ENCODE data around the gene GARNL3.

The GARNL3 gene

DNA sequence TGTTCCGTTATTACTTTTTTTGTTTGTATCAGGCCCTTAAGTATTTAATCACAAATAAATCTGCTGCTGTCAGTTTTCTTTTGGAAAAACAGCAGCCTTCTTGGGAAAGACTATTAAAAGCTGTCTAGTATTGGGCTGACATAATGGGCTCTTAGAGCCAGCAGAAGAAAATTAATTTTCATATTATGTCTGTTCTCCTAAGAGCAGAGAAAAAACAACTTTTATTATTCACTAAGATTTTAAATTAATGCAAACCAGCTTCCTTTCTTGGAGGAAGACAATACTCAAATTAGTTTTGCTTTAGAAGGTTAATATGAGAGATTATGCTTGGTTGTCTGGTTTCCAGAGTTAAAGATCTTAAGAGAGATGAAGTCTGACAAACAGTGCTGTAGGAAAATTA is 30.6 kb upstream of the GARNL3 start:
- DNase-seq = no peak

DNA sequence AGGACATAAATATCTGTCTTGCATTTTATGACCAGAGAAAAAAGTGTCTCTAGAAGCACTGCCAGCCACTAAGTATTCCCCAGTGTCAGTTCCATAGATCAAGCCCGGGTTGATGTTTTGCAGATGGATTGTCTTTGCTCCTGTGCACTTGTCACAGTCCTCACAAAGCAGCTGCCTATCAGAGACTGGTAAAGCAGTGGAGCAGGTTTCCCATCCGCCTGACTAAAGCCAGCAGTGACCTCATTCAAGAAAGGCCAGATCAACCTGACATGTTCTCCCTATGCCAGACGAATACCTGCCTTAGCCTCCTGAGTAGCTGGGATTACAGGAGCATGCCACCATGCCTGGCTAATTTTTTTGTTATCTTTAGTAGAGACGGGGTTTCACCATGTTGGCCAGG is 26.8 kb upstream of the GARNL3 start:
- DNase-seq = no peak

DNA sequence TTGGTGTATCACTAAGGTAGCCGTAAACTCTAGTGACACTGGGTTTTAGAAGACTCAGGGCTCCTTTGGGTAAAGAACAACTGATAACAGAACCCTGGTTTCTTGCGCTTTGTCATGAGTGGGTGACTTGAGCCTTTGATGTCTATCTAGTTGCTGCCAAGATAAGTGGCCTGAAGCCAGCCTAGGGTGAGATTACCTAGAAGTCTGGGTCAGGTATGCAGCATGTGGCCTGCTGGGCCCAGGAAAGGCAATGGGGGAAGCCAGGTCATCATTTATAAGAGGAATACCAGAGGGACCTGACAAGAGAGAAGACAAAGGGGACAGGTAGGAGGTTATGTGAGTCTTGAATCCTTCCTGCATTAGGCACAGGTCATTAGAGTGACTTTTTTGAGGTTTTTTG is 23.2 kb upstream of the GARNL3 start:
- DNase-seq = no peak

DNA sequence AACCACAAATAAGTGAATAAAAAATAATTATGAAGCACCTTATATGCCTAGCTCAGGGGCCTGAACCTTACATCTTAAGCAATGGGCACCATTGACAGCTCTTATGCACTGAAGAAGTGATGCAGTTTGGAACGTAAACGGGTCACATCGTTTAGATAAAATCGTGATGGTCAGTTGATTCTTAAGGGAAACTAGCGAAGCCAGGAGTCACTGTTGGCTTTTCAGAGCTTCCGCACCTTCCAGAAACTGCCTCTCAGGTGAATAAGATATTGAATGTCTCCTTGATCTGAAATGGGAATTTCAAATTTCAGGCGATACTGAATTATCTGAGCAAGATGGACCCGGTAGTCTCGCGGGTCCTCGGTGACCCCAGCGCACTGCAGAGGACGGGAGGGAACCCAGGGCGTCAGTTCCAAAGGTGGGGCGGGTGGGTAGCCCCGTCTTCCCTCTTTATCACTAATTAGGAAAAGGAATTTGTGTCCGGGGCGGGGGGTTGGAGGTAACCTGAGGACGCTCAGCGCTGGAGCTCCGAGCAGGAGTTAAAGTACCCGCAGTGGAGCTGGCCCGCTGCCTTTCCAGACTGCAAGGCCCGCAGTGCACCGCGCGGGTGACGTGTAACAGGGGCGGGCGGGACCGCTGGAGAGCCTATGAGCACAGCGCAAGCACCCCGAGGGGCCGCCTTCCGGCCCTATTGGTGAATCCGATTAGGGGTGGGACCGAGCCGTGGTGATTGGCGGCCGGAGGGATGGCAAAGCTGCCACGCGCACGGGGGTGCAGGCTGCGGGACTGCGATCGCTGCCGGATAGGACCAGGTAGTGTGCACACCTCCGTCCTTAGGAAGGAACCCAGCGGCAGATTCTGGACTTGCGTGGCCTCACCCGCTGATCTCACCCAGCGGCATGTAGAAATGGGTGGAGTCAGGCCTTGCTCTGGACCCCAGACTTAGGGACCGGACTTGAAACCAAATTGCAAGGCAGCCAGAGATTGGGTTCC is 19.7 kb upstream of the GARNL3 start:
- peak; percentile 99 for DNase-seq

DNA sequence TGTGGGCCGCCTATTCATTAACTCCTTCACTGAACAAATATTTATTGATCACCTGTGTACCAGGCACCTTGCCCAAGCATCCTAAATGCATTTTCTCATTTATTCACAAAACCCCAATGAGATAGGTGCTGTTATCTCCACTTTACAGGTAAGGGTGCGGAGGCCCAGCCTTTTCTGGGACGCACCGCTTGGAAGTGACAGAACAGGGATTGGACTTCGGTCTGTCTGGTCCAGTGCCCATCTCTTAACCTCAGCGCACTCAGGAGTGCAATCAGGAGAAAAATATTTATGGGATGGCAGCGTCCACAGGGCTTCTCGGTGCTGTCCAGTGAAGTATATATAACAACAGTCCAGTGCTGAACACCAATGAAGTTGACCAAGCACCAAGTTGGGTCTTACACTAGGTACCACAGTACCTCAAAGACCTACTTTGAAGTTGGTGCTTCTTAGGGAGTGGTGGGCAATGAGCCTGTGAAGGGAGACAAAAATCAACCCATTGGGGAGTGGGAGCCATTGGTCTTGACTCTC is 18.9 kb upstream of the GARNL3 start:
- DNase-seq = no peak

DNA sequence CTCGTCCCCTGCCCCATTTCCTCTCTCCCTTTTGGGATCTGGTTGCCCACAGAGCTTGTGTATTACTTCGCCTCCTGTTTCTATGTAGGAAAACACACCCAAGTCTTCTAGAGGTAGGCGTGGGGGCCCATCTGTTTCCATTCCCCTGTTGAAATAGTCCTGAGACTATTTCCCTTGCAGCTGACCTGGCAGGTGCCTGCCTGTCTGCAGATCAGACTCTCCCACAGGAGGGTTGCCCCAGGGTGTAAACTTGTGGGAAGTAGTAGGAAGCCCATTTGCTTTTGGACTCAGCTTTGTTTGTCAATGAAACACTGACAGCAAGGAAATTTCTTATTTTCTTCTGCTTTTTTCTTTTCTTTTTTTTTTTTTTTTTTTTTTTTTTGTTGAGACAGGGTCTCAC is 16.3 kb upstream of the GARNL3 start:
- peak; percentile 81 for DNase-seq

DNA sequence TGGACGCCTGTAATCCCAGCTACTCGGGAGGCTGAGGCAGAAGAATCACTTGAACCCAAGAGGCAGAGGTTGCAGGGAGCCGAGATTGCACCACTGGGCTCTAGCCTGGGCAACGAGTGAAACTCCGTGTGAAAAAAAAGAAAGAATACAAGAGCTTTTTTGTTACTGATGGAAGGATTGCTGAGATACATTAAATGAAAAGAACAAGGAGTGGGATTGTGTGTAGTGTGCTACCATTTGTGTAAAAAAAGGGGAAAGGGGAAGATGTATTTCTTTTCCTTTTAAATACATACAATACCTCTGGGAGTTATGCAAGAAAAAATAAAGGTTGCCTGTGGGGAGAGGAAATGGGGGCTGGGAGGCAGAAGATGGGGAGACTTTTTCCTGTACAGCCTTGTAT is 14.7 kb upstream of the GARNL3 start:
- DNase-seq = no peak

DNA sequence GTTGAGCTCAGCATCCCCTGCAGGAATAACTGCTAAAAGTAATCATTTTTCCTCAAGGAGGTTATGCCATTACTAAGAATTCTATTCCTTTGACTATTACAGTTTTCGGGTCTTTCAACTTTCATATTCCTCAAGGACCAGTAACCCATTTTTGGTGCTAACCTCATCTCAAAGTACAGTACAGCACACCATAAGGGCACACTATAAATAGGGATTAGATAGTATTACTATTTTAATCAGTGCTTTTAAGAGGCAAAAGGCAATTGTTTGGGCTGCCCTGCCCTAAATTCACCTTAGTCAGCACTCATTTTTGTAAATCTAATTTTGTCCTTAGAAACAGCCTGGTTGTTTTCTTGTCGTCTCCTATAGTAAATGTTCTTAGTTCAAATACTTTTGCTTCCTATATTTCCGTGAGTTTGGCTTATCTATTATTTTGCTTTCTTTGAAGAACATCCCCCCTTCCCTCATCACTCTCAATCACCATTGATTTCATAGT is 13.6 kb upstream of the GARNL3 start:
- DNase-seq = no peak

DNA sequence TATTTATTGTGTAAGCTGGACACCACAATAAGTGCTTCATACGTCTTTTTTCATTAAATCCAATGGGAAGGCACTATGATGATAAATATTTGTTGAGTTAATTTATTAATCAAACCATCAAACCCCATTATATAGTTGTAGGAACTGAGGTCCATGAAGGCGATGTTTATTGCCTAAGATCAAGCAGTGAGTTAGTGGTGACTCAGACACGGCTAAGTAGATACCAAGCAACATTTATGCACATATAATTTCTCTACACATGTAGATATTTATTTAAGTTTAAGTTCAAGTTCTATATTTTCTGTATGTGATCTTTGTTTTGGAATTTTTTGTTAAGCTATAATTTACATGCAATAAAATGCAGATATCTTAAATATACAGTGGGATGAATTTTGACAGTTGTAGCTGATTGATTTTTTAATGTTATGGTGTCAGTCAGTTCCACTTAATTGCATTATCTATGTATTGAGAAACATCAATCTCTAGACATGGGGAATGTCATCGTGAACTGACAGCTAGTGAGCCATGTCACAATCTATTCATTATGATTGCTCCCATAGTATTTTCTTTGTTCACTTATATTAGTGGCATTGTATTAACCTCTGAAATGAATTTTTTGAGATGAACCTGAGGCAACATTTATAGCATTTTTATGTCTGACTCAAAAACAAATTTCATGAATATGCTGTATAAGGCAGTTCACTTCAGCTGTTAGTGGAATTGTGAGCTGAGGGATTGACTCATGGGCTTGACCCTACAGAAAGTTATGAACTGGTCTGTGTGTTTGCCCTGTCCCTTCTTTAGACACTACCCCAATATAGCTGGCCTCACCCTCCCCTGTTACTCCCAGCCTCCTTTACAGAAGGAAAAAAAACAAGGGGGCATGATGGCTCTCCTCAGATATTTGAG is 11.9 kb upstream of the GARNL3 start:
- no peak for DNase-seq

DNA sequence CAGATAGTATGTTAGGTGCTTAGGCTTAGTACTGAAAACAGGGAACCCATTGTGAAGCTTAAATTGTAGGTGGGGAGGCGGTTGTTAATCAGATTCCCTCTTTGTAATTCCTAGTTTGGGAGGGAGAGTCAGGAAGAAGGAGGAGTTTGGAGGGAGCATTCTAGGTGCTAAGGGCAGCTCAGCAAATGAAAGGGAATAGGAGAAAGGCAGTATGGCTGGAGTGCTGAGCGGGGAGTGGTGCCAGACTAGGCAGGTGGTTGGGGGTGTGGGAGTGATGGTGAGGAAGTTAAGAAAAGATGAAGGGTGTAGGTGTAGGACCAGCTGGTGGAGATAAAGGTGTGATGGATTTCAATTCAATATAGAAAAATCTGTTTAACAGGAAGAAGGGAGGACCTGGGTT is 11.1 kb upstream of the GARNL3 start:
- DNase-seq = peak; percentile 12

DNA sequence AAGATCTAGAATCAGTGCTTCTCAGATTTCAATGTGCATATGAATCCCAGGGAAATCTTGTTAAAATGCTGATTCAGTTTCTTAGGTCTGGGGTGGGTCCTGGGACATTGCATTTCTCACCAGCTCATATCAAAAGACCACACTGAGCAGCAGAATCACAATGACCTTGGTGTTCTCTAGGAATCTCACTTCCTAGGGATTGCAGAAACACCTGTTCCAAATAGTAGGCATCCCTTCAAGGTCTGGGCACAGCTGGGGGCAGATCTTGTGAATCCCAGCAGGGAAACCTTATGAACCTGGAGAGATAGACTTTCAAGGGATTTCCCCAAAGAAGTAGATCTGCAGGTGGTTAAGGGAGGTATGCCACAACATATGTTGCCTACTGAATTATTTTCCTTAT is 8.9 kb upstream of the GARNL3 start:
- DNase-seq = peak; percentile 42

DNA sequence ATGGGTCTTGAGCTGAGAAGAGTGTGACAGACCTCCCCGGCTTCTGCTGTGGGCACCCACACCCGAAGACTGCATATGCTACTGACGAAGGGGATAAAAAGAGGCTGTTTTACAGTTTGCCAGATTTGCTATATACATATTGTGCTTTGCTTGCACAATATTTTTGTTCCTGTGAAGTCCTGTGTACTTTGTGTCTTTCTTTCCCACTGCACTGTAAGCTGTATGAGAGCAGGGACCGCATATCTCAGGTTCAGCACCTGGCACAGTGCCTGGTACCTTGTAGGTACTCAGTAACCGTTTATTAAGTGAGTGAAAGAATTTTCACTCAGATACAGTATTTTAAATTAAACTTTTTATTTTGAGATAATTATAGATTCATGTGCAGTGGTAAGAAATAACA is 8.2 kb upstream of the GARNL3 start:
- peak; percentile 29 for DNase-seq

DNA sequence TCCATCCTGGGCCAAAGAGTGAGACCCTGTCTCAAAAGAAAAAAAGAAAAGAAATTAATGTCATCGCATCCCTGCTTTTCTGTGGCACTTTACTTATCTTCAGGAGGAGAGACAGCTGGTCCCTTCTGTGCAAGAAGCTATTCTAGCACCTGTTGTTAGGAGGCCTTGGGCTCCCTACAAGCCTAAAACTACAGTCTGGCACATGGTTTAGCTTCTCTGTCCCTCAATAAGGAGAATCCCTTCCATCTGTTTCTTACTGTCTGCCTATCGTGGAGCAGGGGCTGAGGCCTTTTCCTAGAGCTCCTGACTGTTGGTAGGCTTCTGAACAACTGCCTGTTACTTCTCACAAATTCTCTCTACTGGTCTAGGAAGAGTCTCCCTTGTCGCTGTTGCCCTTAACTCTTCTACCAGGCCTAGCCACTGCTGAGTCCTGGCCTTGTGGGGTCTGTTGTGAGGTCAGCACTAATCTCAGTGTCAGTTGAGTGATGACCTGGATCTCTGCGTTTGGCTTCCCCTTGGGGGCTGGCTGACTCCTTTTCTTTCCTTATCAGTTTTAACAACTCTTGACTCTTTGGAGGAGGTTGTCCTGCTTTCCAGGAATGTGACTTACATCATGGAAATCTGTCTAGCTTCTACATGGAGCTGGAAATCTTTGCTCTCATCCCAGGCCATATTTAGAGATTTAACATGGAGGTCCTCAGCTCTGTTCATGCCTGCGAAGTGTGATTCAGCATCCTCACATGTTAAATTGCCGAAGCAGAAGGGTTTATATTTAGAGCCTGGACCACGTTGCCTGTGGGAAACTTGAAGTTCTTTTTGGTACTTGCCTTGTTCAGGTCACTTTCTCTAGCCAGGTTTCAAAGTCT is 5.7 kb upstream of the GARNL3 start:
- DNase-seq = no peak

DNA sequence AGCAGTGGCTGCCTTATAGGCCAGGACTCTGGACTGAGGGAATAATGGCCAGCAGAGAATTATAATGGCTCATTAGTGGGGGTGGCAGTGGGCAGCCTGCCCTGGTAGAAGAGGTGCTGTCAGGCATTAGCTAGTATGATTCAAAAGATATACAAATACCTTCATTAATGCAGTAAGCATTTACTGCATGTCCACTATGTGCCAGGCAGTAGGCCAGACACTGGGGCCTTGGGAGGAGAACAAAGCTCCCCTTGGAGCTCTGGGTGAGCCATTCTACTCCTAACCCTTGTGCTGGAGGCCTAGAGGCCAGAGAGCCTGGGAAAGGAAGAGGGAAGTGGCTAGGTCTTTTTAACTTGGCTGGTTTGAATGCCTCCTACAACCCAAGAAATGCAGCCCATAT is 2.0 kb upstream of the GARNL3 start:
- DNase-seq = no peak

DNA sequence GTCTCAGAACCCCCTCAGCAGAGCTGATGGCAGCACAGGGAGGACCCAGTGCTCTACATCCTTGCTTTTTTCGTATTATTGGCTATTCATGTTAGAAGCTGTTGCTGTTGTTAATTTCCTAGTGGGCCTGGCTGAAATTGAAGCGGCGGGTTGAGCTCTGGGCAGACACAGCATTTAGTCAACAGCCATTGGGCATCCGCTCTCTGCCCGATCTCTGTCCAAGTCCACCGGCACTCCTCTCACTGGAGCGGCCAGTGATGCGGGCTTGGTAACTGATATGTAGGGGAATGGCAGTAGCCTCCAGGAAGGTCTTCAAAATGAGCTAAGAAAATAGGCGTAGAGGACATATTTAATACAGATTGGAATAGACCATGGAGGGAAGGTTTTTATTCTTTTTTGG is 1.3 kb upstream of the GARNL3 start:
- DNase-seq = no peak

DNA sequence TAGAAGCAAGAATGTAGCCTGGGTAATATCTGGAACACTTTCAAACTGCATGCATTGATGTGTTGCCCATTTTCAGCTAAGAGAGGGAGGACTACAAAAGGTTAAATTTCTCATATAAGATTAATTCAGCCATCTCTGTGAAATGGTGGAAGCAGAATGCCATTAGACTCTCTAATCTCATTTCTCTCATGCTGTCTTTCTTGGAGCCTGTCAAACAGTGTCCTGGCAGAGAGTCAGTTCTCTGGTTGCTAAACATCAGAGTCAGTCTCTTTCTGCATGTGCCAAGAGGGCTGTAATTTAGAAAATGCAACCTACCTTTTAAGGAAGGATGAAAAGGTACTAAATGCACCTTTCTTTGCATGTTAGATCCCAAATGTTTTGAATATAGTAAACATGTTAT is 910 bp upstream of the GARNL3 start:
- DNase-seq = peak; percentile 17

DNA sequence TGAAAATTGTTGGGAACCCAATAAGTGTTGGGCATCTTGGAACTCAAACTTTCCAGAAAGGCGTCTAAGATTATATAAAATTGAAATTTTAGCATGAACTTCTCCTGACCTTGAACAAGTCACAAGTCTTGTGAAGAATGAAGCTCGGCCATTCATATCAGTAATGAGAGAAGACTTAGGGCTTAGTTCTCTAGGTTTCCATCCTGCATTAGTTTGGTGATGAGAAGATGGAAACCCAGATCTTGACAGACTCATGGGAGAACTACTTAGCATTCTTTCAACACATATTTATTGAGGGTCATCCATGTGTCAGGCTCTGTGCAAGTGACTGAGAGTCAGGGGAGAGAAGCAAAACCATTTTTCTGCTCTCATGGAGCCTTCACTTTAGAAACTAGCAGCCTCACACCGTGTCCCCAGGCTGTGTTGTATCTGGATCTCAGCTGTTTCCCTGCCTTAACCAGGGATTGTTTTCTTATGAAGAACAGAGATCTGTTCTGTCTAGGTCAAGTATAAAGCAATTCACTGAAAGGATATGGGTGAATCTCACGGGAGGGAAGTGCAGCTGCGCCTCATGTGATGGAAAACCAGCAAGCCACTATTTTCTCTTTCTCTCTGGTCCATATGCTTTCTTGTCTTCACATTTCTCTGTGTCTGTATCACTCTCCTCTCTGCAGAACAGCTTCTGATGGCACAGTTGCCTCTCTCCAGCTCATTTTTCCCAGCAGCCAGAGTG is 3.4 kb downstream of the GARNL3 start:
- DNase-seq = no peak

DNA sequence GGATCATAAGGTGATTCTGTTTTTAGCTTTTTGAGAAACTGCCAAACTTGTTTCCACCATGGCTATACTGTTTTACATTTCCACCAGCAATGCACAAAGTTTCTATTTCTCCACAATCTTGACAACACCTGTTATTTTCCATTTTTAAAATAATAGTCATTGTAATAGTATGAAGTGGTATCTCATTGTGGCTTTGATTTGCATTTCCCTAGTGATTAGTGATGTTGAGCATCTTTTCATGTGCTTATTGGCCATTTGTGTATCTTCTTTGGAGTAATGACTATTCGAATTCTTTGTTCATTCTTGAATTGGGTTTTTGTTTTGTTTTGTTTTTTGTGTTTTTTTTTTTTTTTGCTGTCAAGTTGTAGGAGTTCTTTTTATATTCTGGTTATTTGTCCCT is 4.9 kb downstream of the GARNL3 start:
- DNase-seq = no peak

DNA sequence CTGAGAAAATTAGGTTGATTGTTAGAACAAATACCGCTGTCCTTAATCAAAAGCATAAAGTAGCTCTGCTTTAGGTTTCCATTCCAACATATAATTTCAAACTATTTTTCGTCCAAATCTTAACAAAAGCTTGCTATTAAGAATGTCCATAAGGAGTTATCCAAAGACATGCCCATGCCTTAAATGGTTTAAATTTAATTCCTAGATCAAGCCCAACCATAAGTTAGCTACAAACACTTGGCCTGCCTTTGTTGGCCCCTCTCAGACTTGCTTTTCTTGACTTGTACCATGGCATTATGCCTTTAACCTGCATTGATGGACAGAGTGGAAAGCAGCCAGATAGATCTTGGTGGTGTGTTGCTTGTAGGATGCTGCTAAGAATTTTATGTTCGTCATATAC is 8.8 kb downstream of the GARNL3 start:
- DNase-seq = no peak

DNA sequence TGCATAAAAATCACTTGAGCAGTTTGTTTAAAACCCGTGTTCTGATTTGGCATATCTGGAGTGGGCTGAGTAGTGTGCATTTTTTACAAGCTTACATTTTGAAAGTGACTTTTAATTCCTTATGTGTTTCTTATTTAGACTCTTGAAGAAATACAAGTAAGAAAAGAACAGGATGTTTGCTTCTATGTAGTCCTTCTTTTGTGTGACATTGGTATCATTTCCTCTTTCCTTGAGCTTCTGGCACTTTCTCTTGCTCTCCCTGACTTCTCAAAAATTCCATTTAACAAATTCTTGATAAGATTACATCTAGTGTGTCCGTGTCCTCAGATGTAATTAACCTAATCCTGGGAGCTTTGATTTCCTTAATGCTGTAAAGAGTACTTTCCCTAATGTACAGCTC is 12.5 kb downstream of the GARNL3 start:
- no peak for DNase-seq

DNA sequence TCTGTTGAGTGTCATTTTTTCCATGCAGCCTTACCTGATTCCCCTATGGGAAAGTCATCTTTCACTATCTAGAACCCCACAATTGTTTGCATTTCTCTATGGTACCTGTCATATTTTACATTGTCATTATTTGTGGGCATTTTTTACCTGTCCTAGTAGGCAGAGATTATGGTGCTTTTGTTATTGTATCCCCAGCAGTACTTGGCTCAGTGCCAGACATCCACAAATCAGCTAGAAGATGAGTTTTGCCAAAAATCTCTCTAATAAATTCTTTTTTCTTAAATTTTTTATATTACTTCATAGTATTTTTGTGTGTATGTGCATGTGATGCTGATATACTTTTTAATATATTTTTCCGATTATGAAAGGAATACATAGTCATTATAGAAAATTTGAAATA is 13.2 kb downstream of the GARNL3 start:
- DNase-seq = peak; percentile 13

DNA sequence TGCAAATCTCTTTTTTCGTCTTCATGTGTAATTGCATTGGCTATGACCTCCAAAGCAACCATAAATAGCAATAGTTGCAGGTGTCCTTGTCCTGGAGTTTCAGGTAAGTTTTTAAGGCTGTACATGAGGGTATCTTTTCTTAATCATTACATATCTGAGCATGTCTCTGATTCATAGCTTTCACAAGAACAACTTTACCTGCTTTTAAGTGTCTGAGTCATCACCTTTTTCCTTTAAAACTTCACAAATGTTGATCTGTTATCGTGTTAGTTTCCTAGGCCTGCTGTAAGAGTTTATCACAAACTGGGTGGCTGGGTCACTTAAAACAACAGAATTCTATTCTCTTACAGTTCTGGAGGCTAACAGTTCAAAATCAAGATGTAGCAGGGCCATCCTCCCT is 13.8 kb downstream of the GARNL3 start:
- DNase-seq = no peak
